Kasumi-1 (cell line): Measurements from ENCODE around the gene ARHGAP31.
A peak's percentile ranks its signal among the peaks of the same experiment; 100 is the strongest.
"Not testable (repeated sequence)": the region's sequence is repeated elsewhere in the genome, so short reads cannot be mapped to it uniquely, and the experiment has no call there.

Experiments used
- DNase-seq, 2 experiments: peaks; one replicate each; lab custom pipeline; 2025; lab: John Stamatoyannopoulos, UW

Gene ARHGAP31

GRCh38 chr3:119350114-119350513 is 55.9 kb downstream of the ARHGAP31 start:
- DNase-seq: no peak

- DNase-seq: no peak
Measured at GRCh38 chr3:119351581-119351980, 57.4 kb downstream of the ARHGAP31 start.

DNA sequence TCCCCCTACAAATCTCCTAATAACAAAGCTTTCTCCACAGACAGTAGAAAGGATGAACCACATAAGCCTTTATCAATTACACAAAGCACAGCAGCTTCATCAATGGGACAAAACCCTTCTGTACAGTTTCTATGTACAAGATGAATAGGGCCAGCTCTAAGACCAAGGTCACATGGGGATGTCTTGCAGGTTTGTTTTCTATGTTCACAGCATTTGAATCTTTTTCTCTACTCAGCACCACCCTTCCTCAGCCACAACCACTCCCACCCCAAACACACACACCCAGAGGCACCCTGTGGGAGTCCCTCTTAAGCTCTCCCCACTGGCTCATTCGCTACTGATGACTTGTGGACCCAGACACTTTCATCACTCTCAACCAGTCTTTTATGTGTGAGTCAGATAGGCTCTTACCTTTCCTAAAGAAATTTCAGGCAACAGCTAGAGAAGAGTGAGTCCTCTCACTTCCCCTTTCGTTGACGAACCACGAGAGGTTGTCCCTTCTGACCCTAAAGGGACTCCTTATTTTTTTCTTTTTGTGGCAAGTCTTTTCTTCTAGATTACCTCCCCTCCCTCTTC is 57.9 kb downstream of the ARHGAP31 start:
- DNase-seq: peak; percentile 36 to 65

- DNase-seq: peak; percentile 70 to 72
Measured at GRCh38 chr3:119352863-119353527, 58.8 kb downstream of the ARHGAP31 start.

- DNase-seq: not testable (repeated sequence)
Measured at GRCh38 chr3:119355608-119356007, 61.4 kb downstream of the ARHGAP31 start.

DNA sequence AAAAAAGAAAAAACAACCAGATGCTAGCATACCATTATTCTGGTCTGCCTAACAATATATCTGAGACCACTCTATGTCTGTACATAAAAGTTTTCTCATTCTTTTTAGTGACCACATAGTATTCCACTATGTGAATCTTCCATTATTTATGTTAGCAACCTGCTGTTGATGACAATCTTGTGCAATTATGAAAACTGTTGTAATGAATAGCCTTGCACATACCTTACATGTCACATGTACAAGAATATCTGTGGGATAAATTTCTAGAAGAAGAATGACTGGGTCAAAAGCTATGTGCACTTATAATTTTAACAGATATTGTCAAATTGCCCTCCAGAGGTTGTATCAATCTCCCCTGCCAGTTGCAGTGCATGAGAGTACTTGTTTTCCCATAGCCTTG is 62.5 kb downstream of the ARHGAP31 start:
- DNase-seq: no peak

GRCh38 chr3:119357190-119357589 is 63.0 kb downstream of the ARHGAP31 start:
- no peak for DNase-seq

- DNase-seq: peak; percentile 28 to 45
Measured at GRCh38 chr3:119359476-119360326, 65.5 kb downstream of the ARHGAP31 start.

DNA sequence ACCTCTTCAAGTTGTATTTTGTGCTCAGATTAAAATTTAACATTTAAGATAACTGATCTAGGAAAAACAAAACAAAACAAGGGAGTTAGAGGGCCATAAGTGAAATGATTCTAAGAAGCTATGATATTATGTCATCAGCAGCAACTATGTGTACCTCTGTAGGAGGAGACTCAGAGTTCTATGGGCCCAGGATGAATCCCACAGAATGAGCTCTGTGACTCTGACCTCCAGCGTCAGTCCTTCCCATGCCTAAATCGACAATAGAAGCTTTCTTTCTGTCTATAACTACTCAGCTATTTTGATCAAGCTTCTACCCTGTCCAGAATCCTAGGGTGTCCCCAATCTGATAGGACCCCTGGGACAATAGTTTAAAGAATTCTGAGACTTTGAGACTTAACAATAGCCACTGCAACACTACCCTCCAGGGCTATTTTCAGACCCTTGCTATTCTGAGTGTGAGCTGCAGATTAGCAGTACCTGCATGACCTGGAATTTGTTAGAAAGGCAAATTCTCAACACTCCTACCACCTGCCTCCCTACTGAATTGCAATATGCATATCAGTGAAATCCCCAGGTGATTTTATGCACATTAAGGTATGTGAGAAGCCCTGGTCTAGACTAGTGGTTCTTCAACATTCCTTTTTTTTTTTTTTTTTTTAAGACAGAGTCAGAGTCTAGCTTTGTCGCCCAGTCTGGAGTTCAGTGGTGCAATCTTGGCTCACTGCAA is 66.7 kb downstream of the ARHGAP31 start:
- DNase-seq: no peak

- DNase-seq: no peak
Measured at GRCh38 chr3:119362010-119362409, 67.8 kb downstream of the ARHGAP31 start.

- no peak for DNase-seq
Measured at GRCh38 chr3:119362940-119363725, 69.0 kb downstream of the ARHGAP31 start.

DNA sequence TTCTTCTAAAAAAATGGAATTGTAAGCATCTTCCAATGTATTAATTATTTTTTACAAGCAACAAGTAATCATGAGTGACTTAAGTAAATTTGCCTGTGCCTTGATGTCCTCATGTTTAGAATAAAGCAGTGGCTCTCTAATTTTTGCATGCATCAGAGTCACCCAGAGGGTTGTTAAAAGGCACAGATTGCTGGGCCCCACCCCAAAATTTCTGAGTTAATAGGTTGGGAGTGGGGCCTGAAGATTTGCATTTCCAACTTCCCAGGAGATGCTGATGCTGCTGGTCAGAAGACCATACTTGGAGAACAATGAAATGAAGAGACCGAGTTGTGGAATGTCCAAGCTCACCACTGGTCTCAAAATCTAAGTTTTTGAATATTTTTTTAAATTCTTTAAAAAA is 70.2 kb downstream of the ARHGAP31 start:
- no peak for DNase-seq

- no peak for DNase-seq
Measured at GRCh38 chr3:119365418-119365817, 71.2 kb downstream of the ARHGAP31 start.

GRCh38 chr3:119367000-119367399 is 72.8 kb downstream of the ARHGAP31 start:
- DNase-seq: no peak

- no peak for DNase-seq
Measured at GRCh38 chr3:119368298-119368697, 74.1 kb downstream of the ARHGAP31 start.

- not testable (repeated sequence) for DNase-seq
Measured at GRCh38 chr3:119371786-119372185, 77.6 kb downstream of the ARHGAP31 start.

- DNase-seq: no peak
Measured at GRCh38 chr3:119375106-119375505, 80.9 kb downstream of the ARHGAP31 start.

DNA sequence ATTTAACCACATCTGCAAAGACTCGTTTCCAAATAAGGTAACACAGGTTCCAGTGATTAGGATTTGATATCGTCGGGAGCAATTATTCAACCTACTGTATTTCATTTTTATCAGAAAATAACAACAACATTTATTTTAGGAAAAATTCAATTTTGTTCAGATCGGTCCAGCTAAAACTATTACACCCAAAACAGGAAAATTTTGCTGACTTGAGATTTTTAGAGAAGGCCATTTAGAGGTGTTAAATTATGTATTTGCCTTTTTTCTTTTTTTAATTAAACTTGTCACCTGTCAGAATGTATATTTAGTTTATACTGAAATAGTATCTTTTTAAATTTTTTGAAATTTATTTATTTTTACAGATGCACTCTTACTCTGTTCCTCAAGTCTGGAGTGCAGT is 81.3 kb downstream of the ARHGAP31 start:
- no peak for DNase-seq

GRCh38 chr3:119376758-119377157 is 82.6 kb downstream of the ARHGAP31 start:
- no peak for DNase-seq

GRCh38 chr3:119378259-119378803 is 84.1 kb downstream of the ARHGAP31 start:
- DNase-seq: no peak

GRCh38 chr3:119380697-119381096 is 86.5 kb downstream of the ARHGAP31 start:
- DNase-seq: no peak
